T-helper 1 cell (primary cell): Measurements from ENCODE around the gene GRIP1.

Source experiments
- DNase-seq, 5 donors: peaks; one replicate each; pipeline ENCODE4 v3.0.0-alpha.2; 2012 to 2020

Gene GRIP1

DNA sequence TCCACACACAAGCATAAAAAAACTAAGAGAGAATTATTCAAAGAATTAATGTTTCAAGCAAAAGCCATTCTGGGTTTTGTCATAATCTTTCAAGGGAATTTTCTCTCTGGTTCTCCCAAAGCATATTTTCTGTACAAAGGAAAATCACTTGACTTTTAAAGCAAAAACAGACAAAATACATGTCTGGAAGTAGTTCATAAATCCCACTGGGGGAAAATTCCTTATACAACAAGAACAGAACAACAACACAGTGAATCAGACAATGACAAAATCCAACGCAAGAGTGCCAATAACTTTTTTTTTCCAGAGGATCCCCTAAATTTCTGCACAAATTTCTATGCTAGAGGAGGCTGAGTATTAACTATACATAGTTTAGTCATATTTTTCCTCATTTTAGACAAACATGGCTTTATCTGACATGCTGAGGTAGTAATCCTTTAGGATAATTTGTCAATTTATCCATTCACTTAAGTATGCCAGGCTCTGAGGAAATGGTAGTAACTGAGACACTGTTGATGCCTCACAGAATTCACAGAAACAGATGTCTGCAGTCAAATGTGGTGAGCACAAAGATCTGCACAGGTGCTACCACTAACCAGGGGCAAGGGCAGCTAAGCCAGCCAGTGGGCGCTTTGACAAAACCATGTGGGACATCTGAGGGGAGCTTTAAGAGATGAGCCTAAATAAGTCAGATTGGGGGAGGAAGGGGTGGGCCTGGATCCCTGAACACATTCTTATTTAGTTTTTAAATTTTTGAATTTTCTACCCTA is 38.0 kb downstream of the GRIP1 start:
- no peak for DNase-seq

DNA sequence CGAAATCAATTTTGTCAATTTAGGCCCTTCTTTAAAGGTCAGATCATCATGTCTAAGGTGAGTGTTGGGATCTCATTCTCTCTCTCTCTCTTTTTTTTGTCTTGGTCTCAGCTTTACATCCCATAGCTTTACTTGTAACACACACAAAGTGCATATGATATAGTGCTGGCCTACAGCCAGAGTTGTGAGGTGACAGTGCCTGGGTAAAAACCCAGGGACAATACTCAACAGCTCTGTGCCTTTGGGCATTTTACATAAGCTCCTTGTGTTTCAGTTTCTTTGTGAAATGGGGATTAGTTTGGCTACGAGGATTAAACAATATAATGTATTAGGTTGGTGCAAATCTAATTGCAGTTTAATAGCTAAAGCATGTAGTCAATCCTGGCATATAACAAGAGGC is 40.2 kb downstream of the GRIP1 start:
- DNase-seq: no peak

DNA sequence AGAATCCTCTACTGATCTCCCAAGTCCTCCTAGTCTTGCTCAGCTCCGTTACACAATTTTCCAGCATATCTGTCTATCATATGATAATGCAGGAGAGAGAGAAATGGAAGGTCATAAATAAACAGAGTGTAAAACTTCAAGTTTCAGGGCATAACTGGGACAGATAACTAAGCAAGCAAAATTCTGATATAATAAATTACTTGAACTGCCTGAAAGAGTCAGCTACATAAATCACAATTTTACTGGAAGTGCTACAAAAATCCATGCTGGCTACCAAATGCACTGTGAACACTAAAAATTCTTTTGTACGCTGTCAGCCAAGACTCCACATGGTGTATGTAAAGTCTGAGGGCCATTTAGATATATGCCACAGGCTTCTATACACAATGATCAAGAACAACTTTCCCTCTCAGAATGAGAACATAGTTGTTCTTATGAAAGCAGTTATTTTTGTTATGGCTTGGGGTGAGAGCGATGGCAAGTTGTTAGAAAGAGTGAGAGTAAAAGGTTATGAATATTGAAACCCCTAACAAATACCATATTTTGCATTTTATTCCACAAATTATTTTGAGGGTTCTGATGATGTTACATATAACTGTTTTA is 41.1 kb downstream of the GRIP1 start:
- DNase-seq: no peak

DNA sequence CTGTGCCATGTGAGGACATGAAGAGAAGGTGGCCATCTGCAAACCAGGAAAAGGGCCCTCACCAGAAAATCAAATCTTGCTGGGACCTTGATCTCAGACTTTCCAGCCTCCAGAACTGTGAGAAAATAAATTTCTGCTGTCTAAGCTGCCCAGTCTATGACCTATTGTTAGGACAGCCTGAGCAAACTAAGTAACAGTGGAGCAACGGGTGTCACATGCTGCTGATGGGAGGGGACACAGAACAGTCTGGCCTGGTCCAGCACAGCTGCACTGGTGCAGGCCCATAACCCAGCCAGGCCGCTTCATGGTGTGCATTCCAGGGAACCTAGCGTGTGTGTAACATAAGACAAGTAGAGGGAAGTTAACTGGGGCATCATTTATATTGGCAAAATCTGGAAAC is 42.1 kb downstream of the GRIP1 start:
- DNase-seq: no peak

DNA sequence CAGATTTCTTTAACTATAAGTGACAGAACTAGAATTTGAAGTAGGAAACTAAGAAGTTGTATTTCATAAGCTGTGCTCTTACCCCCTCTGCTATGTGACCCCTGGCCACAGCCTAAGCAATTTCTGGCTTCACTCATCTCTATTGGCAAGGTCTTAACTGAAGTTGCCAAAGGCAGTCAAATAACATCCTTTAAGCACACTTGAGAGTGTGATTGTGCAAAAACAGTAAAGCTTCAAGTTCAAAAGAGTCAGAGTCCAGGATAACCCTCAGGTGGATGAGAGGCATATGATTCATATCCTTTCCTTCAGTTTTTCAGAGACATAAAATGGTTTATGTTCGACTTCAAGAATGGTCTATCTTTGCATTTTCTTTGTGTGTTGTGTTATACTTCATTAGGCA is 45.2 kb downstream of the GRIP1 start:
- no peak for DNase-seq

DNA sequence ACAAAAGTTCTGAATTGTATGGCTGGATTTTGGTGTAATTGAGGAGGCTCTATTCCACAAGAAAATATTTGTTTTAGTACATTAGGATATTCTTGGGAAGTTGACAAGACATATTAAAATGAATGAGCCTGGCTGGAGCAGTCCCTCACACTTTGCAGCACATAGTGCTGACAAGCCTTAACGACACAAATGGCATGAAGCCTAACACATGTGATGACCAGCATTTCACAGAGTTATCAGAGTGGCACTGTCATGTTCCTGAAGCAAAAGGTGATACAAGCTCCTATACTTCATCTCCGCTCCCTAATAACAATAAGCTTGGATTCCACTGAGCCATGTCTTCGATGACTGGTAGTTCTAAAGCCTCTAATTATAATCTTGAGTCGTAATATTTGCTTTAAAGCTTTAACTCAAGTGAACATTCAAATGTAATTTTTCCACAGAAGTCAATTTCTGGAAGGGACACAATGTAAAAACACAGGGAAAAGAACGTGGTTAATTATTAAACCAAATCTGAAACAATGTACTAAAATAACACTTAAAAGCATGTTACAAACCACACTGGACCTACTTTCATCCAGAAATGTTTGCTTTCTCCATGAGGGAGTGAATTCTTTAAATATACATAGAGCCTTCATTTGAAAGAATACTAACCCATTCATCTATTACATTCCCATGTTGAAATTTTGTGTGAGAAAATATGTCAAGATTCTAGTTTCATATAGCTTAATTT is 49.6 kb downstream of the GRIP1 start:
- DNase-seq: no peak

DNA sequence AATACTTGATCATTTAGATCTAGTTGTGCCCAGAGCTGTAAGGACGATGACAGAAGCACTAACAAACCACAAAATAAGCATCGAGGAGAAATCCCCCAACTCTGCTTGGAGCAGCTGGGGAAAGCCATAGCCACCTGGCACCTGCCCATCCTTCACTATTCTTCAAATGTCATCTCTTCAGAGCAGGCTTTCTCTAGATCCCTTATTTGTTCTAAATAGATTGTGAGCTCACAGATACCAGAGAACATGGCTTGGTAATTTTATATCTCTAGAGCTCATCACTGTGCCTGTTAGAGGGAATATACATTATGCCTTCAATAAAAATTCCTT is 50.9 kb downstream of the GRIP1 start:
- no peak for DNase-seq

DNA sequence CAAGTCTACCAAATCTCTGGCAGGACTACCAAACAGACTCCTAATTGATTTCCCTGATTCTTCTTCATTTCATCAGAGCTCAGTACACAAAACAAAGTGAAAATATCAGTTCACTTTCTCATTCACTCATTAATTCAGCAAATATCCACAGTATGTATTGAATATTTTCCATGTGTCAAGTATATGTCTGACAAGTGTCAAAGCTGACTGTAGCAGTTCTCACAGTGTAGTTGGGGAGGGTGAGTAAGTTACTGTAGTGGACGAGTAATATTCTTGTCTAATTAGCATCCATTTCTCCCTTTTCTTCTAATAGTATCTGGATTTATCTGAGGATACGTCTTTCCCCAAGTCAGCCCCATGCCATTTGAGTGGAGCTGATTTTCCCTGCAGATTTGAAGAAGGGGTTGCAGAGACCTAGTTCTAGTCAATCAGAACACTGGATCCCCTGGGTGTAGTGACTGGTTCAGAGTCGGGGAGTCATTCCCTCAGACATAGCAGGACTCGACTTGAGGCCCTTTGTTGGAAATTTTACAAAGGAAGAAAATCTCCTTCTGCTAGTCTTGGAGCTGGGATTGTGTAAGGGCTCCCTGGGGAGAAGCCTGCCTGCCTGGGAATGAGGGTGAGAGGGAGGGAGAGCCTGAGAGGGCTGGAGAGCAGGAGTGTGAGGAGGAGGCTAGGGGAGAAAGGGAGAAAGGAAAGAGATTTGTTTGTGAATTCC is 51.4 kb downstream of the GRIP1 start:
- no peak for DNase-seq

DNA sequence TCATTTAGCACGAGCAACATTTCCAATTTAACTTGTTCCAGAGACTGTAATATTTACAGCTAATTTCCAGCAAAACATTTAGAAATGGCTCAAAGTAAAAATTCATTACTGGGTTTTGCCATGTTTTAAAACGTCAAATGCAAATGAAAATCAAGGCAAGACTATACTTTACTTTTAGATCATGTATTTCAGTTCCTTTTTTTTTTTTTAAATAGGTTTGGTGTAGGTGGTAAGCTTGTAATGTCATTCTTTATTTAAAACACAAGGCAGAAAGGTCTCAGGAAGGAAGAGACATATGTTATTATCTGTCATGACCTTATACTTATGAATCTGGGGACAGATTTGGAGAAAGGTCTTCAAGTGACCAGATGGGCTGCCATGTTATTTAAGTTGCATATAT is 54.1 kb downstream of the GRIP1 start:
- no peak for DNase-seq

DNA sequence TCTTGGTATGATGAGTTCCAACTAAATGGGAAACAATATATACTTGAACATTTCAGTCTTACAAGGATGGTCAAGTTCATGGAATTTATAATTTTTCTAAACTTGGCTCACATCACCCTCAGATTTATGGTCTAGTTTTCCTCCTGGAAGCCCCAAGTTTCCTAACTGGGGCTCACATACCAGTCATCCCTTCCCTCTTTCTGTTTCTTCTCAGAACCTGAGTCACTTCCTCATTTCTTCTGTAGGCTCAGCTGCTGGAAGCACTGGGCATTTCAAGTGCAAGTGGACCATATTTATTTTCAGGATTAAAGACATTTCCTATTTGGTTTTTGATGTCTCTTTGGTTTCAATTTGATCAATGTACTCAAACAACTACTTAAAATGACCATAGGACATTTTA is 55.4 kb downstream of the GRIP1 start:
- DNase-seq: no peak

DNA sequence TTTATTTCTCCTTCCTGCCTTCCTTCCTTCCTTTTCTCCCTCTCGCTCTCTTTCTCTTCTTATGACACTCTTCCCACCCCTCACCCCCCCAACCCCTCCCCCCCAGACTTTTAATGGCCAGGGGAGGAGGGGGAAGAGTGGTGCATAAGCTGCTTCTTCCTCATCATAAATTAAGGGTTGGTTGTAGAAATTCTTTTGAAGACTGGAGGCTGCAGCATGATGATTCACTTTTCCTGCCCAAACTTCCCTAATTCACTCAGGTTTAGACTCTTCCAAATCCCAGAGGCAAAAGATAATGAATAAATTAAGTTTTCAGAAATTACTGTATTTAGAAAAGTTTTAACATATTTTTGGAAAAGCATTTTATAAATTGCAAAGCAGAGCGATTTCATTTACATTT is 58.2 kb downstream of the GRIP1 start:
- DNase-seq: no peak

DNA sequence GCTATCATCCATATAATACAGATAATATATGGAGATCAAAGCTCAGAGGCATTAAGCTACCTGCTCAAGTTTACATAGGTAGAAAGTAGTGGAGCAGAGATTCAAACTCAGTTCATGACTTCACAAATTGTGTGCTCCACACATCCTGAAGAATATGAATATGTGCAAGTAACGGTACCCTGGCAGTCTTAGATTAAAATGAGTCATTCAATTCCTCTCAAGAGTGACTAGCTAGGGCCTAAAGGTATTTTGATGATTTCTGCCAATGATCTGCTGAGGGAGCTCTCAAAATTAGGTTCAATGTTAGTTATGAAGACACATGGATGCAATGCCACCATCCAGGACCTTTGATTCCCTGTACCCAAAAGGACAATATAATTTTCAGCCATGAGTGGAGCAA is 58.9 kb downstream of the GRIP1 start:
- DNase-seq: no peak

DNA sequence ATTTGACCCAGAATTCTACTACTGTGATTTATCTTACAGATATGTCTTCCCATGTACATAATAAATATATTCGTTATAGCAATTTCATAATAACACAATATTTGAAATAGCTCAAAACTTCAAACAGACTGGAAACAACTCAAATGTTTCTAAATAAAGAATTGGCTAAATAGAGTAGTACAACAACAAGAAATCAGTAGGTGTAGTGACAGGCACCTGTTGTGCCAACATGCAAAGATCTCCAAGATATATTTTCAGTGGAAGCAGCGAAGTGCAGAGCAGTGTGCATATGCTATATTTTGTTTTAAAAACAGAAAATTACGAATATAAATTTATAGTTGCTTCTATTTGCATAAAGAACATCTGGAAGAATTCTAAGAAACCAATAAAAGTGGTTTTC is 60.9 kb downstream of the GRIP1 start:
- DNase-seq: no peak

DNA sequence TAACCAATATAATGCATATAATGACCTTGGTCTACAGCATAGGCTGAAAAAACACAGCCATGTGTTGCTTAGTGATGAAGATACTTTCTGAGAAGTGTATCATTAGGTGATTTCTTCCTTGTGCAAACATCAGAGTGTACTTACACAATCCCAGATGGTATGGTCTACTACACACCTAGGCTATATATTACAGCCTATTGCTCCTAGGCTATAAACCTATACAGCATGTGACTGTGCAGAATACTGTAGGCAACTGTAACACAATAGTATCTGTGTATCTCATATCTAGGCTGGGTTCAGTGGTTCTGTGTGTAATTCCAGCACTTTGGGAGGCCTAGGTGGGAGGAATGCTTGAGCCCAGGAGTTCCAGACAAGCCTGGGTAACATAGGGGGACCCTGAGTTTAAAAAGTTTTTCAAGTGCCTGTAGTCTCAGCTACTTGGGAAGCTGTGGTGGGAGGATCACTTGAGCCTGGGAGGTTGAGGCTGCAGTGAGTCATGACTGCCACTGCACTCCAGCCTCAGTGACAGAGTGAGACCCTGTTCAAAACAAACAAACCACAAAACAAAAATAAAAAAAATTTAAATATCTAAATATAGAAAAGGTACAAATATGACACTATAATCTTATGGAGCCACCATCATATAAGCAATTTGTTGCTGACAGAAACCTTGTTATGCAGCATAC is 66.6 kb downstream of the GRIP1 start:
- no peak for DNase-seq

DNA sequence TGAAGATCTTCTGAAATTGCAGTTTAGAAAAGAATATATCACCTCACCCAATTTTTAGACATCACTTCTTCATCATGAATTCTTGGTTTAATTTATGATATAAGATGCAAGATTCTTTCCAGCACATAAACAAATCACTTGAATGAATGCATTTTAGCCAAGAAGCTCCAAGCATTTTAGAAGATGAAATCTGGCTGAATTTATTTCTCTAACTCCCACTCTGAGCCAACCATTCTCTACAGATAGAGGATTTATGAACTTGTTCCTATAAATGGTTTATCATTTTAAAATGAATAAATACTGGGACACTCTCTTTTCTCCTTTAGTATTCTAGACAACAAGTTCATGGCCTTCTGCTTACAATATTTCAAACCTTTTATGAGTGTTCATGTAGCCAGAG is 71.7 kb downstream of the GRIP1 start:
- DNase-seq: no peak

DNA sequence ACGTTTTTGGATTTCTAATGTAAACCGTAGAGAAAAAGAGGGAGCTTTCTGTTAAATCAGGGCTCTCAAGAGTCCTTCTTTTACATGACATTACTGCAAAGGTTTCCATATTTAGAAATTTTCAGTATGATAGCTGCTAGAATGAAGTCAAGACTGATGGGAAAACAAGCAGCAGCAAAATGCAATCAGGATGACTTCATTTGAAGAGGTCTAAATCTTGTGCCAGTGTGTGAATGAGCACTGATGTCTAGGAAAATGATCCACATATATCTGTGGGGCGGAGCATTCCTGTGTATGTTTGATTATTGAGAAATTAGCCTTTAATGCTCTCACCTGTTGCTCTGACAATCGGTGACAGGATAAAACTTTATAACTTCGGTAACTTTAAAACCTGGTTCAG is 73.6 kb downstream of the GRIP1 start:
- no peak for DNase-seq

DNA sequence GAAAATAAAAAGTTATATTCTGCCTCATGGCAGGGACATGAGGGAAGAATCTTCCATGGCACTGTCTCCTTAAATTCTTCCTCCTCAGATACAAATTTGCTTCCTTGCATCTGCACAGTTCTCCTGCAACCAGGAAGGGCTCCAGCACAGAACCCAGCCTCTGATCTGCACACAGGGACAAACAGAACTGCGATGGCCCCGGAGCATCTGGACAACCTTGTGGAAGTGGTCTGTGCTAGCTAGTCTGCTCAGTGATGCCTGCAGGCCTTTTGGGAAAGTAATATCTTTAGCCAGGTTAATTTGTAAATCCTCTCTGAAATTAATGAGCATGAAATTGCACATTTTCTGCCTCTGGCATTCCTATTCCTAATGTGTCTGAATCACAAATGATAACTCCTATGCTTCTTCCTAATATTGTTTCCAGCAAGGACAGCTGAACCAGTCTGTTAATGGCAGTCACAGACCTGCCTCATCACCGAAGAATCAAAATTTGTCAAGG is 74.8 kb downstream of the GRIP1 start:
- no peak for DNase-seq

DNA sequence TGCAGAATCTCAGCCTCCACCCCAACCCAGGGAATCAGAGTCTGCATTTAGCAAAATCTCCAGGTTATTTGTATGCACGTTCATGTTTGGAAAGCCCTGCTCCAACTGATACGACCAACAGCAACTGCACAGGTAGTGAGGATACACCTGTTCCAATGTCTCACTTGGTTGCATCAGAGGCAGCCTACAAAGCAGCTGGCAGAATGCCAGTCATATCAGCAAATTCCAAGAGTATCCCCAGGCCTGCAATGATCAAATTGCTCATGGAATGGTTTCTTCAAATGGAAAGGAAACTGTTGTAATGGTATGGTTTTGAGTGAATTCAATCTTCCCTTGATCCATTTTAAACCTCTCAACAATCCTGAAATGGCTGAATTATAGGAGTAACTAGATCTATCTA is 75.4 kb downstream of the GRIP1 start:
- no peak for DNase-seq

DNA sequence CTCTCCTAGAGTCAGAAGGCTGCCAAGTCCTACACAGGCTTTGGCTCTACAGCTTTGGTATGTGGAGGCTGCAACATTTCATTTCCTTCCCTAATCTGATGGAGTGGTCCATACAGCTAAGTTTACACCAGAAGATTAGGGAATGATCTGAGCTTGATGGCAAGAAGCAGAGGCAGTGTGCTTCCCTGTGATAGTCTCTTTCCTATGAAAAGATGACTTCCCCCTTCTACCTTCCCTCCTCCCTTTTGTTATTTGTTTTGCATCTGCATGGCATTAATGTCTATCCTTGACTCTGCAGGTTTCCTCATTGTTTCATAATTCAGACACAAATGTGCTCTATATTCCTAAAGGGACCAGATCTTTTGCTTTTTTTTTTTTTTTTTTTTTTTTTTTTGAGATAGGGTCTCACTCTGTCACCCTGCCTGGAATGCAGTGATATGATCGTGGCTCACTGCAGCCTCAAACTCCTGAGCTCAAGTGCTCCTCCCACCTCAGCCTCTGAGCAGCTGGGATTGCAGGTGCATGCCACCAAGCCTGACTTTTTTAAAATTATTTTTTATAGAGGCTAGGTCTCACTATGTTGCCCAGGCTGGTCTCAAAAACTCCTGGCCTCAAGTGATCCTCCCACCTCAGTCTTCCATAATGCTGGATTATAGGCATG is 76.3 kb downstream of the GRIP1 start:
- no peak for DNase-seq

DNA sequence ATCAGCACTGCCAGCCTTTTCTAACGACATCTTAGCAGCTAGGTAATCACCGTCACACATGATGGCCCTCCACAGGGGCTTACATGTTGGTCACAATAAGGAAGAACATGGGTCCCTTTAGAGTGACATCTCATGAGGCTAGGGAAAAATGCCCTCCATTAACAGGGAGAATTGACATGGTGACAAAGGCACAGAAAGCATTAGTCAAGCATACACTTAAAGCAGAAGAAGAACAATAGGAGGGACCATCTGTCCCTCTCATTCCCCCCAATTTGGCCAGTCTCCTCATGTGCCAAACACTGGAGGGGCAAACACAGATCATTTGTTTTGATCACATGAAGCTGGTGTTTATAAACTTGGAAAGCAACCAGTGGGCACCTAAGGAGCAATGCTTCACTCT is 78.0 kb downstream of the GRIP1 start:
- DNase-seq: no peak

DNA sequence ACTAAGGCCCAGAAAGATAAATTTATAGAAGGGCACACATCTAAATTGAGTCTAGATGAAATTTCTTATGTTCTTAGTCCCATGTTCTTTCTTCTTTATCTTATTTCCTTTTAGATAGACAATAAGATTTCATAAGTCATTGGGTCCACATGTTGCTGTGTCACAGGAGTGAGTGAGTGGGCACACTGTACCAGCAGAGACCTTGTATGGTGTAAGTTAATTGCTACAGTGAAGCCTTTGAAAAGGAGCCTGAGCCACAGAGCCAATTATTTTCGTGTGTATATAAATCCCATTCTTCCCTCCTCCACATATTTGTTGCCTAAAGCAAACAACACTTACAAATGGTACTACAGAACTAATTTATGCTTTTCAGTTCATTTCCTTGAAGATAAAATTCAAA is 79.1 kb downstream of the GRIP1 start:
- DNase-seq: no peak

DNA sequence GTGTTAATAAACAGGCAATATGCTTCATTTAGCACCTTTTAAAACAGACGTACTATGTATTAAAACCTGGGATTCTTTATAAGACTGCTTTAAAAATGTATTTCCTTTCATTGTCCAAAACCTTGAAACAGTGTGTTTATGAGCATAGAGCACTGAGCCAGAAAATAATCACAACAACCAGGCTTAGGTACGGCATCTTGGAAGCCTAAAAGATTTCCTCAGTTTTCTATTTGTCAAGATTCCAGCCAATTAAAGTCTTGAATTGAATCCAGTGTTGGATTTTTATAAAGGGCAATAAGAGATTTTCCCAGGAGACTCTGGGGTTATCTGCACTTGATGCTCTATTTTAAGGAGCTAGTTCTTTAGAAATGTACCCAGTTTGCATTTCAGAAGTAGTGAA is 80.3 kb downstream of the GRIP1 start:
- DNase-seq: no peak
